ENCODE data around the gene SEMA6B.

SEMA6B gene

DNA sequence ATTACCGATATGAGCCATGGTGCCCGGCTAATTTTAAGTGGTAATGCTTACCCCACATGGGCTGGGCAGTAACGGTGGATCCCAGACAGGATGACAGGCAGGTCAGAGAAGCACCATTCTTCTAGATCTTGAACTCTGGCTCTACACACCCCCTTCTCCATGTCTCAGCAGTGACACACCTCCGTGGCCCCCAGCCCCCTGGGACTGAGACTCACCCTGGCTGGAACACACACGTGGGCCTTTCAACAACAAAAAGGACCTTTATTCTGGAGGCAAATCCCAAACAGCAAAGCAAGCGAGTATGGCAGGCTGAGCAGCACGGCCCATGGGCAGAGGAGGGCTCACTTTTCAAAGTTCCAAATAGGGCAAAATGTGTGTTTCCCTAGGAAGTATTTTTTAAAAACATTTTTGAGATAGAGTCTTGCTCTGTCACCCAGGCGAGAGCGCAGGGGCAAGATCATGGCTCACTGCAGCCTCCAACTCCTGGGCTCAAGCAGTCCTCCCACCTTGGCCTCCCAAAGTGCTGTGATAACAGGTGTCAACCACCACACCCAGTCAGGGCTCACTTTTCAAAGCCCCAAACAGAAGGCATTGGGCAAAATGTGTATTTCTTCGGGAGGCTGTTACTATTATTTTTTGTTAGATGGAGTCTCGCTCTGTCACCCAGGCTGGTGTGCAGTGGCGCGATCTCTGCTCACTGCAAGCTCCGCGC lies 37.0 kb downstream of the SEMA6B start:
- no peak for DNase-seq

DNA sequence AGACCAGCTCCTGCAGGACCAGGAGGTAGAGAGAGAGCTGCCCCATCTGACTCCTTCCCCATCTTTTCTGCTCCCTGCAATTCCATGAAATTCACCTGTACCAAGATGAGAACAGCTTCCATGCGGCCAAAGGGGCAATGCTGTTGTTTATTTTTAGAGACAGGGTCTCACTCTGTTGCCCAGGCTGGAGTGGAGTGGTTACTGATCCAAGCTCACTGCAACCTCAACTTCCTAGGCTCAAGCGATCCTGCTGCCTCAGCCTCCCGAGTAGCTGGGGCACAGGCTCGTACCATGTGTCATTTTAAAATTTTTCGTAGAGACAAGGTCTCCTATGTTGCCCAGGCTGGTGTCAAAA lies 37.6 kb downstream of the SEMA6B start:
- no peak for DNase-seq

DNA sequence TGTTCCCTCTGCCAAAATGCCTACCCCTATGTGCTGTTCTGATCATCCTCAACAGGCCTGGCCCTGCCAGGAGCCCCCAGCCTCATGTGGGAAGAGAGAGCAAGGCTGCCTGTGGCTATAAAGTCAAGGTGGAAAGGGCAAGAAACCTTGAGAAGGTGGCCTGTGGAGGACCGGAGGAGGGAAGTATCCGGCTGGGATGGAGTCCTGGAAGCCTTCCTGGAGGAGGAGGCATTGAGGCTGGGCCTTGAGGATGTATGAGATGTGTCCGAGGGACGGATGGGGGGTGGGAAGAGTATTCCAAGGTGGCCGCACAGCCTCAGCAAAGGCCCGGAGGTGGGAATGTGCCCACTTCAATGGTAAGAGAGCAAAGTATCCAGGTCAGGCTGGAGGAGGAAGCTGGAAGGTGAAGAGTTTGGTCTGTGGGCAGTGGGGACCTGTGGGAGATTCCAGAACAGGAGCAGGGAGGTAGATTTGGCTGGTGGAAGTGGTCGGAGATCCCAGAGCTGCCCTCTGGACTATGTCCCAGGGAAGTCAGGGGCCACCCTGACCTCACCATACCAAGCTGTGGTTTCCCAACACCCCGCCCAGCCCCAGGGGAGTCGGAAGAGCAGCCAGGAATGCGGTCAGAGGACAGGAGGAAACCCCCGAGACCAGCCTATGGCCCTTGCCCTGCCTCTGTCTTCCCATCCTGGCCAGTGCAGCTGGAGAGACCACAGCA lies 38.2 kb downstream of the SEMA6B start:
- DNase-seq, result no peak

DNA sequence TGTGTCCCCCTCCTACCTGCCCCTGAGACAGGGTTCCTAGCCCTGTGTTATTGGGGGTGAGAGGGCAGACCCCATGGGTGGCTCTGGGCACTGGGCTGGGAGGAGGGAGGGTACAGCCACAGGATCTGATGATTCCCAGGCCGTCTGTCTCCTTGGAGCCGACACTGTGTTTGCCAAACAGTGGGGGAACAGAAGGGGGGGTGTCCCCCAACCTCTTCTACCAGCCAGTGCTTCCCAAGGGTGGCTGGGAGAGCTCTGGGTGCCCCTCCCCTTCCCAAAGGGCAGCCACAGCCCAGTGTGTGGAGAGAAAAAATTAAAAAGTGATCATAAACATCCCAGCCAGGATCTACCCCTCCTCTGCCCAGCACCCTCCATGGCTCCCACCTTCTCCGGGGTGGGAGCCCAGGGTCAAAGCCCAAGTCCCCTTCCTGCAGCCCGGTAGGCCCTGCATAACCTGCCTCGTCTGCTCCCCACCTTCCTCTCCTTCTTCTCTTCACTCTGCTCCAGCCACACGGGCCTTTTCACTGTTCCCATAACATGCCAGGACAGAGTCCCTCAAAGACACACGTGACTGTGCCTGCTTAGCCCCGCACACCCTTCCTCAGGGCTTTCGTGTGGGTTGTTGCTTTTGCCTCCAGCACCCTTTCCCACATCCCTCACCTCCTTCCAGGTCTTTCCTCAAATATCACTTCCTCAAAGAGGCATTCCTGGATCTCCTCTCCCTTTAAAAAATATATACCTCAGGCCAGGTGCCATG lies 39.8 kb downstream of the SEMA6B start:
- no peak for DNase-seq

DNA sequence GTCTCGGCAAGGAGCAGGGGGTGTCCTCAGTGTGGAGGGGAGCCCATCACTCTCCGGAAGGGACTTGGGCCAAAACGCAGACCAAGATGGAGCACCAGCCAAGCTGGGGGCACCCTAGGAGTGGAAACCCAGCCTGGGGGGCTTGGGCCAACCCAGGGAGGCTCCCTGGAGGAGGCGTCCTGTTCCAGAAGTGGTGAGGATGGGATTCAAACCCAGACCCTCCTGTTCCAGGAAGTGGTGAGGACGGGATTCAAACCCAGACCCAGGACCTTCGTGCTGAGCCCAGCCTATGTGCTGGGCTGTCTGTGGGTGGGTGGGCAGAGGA lies 40.4 kb downstream of the SEMA6B start:
- DNase-seq, result no peak

DNA sequence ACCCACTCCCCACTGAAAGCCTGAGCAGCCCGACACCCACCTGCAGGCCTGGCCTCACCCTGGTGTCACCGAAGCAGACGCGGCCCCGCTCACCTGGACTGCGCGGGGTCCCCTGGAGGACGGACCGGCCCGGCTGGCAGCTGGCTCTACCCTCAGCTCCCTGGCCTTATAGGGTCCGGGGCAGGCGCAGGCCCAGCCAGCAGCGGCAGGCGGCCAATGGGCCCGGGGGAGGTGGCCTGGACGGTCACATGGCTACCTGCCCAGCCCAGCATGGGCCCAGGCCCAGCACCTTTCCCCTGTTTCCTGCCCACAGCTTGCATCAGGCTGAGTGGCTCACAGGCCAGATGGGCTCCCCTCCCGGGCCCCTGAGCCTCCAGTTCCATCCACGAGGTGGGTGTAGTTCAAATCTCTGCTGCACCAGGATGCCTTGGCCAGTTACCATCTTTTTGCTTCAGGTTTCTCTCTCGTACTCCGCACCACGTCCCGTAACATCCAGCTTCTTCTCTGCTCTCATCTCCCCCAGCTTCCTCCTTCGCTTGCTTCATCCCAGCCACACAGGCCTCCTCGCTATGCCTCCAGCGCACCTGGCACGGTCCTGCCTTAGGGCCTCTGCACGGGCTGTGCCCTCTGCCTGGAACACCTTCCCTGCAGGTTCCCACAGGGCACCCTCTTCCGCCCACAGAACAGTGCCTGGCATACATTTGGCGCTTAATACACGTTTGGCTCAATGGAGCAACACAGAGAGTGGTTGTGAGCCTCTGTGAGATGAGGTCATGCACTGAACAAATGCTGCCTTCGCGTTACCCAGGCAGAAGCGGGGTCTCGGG lies 40.9 kb downstream of the SEMA6B start, which contains the start of gene PLIN4:
TSS of gene PLIN4 (minus strand) at position 142 of the 827 bp plus-strand sequence. CDS start 214 bp downstream, outside the sequence.
- no peak for DNase-seq

DNA sequence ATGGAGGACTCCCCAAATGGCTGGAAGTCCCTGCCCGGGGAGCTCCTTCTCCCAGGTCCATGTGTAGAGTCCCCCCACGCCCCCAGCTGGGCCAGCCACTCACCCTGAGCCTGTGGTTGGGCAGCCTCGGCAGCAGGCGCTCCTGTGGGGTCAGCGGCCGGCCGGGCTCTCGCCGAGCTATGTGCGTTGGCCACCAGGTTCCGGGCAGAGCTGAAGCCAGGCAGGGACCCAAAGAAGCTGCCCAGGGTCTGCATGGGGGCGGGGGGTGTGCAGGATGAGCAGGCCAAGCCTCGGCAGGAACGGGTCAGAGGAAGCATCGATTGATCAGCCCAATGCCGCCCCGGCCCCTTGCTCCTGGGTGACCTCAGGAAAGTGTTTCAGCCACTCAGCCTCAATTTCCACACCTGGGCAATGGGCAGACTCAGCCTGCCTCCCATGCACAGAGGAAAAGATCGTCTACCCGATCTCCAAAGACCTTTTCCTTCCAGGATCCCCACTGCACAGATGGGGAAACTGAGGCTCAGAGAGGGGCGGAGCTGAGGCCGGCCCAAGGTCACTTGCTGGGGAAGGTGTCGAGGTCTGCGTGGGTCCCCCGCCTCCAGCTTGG lies 41.9 kb downstream of the SEMA6B start:
- no peak for DNase-seq

DNA sequence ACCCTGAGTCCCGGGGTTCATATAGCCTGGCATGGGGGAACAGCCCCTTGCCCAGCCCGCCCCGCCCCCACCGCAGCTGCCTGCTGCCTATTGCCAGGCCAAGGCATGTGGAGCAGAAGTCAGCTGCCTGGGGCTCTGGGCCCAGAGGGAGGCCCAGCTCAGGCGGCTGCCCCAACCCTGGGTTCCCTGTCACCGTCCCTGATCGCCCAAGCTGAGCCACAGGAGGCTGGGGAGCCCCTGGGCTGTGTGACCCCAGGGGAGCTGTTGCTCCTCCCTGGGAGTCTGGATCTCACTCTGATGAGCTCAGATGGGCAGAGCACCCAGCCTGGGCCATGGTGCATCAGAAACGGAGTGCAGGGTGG lies 42.6 kb downstream of the SEMA6B start:
- DNase-seq, result no peak

DNA sequence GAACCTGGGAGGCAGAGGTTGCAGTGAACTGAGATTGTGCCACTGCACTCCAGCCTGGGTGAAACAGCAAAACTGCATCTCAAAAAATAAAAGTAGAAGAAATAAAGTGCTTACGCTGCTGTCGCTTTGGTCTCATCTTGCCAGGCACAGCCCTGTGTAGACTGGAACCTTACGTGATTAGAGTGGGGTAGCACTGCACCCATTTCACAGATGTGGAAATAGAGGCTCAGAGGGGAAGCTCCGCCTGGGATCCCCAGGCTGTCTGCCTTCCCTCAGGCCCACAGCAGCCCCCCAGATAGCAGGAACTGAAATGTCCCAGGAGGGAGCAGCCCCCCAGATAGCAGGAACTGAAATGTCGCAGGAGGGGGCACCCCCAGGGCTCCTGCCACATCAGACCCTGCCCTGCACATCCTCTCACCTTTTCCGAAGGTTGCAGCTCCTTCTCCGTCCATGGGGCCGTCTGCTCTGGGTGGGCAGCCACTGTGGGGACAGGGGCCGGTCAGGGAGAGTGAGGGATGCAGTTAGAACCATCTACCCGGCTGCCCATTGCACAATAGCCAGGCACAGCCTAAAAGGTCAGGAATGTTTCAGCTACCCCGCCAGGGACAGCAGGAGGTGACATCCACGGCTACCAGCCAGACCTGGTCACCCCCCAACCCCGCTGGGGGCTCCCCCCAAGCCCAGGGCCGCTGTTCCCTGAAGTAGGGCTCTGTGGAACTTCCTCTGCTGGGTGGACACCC lies 43.1 kb downstream of the SEMA6B start:
- no peak for DNase-seq

DNA sequence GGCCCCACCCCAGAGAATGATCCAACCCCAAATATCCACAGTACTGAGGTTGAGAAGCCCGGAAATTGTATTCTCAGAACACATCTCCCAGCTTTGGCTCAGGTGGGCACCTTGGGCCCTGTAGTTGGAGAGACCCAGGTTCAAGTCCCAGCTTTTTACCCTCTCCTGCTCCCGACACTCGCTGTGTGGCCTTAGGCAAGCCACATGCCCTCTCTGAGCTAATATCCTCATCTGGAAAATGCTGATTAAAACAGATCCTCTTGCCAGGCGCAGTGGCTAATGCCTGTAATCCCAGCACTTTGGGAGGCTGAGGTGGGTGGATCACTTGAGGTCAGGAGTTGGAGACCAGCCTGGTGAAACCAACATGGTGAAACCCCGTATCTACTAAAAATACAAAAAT lies 43.8 kb downstream of the SEMA6B start:
- no peak for DNase-seq

DNA sequence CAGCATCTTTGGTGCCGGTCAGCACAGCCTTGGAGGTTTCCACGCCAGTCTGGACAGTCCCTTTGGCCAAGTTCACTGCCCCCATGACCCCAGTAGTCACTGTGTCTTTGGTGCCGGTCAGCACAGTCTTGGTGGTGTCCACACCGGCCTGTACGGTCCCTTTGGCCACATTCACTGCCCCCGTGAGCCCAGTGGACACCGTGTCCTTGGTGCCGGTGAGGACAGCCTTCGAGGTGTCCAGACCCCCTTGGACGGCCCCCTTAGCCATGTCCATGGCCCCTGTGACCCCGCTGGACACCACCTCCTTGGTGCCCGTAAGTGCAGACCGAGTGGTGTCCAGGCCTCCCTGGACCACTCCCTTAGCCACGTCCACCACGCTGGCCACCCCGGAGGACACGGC lies 46.2 kb downstream of the SEMA6B start:
- DNase-seq, result no peak

DNA sequence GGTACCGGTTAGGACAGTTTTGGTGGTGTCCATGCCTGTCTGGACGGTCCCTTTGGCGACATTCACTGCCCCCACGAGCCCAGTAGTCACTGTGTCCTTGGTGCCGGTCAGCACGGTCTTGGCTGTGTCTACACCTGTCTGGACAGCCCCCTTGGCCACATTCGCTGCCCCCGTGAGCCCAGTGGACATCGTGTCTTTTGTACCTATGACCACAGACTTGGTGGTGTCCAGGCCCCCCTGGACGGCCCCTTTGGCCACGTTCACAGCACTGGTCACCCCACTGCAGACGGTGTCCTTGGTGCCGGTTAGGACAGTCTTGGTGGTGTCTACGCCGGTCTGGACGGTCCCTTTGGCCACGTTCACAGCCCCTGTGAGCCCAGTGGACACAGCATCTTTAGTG lies 47.4 kb downstream of the SEMA6B start:
- DNase-seq, result no peak

DNA sequence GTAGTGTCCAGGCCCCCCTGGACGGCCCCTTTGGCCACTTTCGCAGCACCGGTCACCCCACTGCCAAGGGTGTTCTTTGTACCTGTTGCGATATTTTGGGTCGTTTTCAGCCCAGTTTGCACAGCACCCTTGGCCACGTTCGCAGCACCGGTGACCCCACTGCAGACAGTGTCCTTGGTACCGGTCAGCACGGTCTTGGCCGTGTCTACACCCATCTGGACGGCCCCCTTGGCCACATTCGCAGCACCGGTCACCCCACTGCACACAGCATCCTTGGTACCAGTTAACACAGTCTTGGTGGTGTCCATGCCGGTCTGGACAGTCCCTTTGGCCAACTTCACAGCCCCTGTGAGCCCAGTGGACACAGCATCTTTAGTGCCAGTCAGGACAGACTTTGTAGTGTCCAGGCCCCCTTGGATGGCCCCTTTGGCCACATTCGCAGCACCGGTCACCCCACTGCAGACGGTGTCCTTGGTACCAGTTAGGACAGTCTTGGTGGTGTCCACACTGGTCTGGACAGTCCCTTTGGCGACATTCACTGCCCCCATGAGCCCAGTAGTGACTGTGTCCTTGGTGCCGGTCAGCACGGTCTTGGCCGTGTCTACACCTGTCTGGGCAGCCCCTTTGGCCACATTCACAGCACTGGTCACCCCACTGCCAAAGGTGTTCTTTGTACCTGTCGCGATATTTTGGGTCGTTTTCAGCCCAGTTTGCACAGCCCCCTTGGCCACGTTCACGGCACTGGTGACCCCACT lies 48.0 kb downstream of the SEMA6B start:
- no peak for DNase-seq

DNA sequence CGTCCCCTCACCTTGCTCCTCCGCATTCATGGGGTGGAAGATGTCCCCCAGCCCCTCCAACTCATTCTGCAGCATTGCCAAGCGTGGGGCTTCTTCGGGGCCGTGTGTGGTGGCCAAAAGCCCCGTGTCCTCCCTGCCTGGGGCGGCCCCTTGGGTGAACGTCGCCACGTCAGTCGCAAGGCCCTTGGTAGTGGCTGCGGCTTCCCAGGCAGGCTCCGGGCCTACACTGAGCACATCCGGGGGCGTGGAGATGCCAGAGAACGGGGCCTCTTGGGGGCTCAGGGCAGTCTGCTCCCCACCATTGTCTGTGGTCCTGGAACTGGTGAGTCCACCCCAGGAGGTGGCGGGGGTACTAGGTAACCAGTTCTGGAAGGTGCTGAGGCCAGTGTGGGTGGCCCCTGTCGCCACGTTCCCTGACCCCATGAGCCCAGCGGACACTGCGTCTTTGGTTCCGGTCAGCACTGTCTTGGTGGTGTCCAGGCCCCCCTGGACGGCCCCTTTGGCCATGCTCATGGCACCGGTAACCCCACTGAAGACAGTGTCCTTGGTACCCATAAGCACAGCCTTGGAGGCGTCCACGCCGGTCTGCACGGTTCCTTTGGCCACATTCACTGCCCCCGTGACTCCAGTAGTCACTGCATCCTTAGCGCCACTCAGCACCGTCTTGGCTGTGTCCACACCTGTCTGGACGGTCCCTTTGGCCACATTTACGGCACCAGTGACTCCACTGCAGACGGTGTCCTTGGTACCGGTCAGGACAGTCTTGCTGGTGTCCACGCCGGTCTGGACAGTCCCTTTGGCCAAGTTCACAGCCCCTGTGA lies 48.8 kb downstream of the SEMA6B start:
- DNase-seq, result no peak

DNA sequence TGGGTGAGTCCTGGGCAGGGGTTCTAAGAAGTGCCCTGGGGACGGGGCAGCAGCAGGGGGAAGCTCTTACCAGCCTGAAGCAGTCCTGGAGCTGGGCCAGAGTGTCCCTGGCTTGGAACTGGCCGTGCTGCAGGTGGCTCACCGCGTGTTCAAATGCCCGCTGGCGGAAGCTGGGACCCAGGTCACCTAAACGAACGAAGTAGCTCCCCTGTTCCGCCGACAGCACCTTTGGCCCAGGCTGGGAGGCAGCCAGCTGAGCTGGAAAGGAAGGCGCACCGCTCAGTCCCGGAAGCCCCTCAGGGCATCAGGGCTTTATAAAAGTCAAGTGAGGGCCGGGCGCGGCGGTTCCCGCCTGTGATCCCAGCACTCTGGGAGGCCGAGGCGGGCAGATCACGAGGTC lies 50.8 kb downstream of the SEMA6B start:
- peak; percentile 39 for DNase-seq

DNA sequence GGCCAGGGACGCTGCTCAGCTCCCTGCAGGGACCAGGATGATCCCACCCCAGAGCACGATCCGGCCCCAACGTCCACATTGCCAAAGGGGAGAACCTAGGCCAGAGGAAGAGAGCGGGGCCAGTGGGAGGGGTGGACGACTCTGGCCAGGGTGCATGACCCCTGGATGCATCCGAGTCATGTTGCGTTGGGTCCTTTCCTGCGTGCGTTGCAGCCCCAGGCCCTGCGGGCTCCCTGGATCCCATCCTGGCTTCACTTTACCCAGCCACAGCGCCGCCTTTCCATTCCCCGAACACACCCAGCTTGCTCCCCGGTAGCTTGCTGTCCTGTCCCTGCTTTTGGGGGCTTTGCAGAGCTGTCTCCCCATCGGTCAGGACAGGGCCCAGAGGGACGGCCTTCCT lies 51.7 kb downstream of the SEMA6B start:
- DNase-seq, result no peak

DNA sequence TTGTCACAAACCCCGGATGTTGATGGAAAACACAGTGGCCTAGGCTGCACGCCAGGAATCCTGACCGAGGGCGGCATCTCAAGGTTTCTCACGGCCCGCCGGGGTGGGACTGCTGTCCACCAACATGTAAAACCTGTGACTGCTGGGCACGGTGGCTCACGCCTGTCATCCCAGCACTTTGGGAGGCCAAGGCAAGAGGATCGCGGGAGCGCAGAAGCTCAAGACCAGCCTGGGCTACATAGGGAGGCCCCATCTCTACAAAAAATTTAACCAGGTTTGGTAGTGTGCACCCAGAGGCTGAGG lies 52.4 kb downstream of the SEMA6B start:
- DNase-seq, result no peak

DNA sequence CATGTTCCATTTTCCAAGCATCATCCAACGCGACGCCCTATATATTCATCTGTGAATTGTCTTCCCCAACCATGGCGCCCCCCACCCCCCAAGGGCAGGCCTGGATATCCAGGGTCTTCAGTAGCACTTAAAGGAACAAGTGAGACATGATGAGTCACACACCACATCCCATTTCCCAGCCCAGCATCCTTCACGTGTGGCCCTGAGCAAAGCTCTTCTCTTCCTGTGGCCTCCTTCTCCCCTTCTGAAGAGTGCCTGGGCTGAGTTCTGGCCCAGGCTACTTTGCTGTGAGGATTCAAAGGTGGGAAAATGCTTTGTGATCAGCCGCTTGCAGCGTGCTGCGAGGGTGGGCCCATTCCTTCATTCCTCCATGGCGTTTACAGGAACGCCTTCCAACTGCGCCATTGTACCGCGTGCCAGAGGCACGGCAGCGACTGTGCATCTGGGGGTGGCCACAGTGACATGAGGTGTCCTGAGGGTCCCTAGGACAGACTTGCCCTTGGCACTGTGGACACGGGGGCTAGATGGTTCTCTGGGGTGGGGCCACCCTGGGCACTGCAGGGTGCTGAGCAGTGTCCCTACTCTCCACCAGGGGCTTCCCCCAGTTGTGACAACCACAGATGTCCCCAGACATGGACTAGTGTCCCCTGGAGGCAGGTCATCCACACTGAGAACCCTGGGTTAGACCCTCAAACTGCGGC lies 52.9 kb downstream of the SEMA6B start:
- DNase-seq, result no peak

DNA sequence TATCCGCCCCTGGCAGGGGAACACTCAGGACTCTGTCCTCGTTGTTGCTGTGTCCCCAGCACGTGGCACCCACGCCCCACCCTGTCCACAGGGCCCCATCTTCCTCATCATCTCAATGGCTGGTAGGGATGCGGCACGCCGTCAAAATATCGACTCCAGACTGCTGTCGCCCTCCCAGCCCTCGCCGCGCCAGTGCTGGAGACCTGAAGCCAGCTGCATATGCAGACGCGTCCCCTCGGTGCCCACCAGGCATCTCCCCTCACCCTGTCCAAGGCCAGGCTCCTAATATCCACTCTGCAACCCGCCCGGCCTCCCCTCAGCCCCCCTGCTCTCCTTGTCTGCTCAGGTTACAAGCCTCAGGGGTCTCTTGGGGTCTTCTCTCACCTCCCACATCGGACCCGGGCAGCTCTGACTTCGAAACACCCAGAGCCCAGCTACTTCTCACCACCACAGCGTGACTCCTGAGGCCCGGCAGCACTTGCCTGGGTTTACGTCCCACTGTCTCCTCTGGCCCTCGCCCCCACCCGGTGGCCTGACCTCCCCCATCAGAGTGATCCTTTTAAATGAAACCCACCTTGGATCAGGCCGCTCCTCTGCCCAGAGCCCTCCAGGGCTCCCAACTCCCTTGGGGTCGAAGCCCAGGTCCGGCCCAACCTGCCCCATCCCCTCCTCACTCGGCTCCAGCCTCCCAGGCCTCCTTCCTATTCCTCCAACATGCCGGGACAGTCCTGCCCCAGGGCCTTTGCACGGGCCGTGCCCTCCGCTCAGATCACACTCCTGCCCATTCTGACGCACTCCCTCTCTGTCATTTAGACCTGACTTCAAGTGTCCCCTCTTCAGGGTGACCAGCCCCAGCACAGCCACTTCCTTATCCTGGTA lies 53.7 kb downstream of the SEMA6B start:
- DNase-seq, result no peak

Measured in NCI-H345 (cell line).